Vagina (tissue), 2 donors: ENCODE data around the gene CEACAM1.
"Not testable (repeated sequence)": the region's sequence is repeated elsewhere in the genome, so short reads cannot be mapped to it uniquely, and the experiment has no call there.

ENCODE experiments used
- CTCF ChIP-seq, 3 experiments: fragments of 450-650 bp in 2 of 3; fragments of 200-600 bp in 1 of 3; sonication (generic) in 1 of 3; IDR thresholded peaks; one replicate each; pipeline ENCODE4 v1.5.1; 2017 to 2019; ENCODE audit warnings: antibody characterized with exemption in 3 of 3, mild to moderate bottlenecking in 2 of 3, moderate library complexity in 2 of 3
- POLR2A ChIP-seq, 2 donors: fragments of 450-650 bp; IDR thresholded peaks; one replicate each; pipeline ENCODE4 v1.6.1; 2017; ENCODE audit warnings: antibody characterized with exemption in 2 of 2, mild to moderate bottlenecking in 2 of 2, moderate library complexity in 2 of 2
- POLR2AphosphoS5 ChIP-seq, 2 donors: sonication (generic); formaldehyde crosslinking; IDR thresholded peaks; one replicate each; pipeline ENCODE4 v1.9.0; 2017; ENCODE audit warnings: antibody characterized with exemption in 2 of 2, mild to moderate bottlenecking in 2 of 2, low read depth in 1 of 2; ENCODE audit not compliant: insufficient read depth in 1 of 2

- TF ChIP-seq CTCF (IDR thresholded peaks at IDR 0.05); POLR2A (IDR thresholded peaks at IDR 0.05); POLR2AphosphoS5 (IDR thresholded peaks at IDR 0.05; ENCODE audit: insufficient read depth in 1 of 2, low read depth in 1 of 2): not testable (repeated sequence)
These were observed 27.0 kb downstream of the CEACAM1 start for GRCh38 chr19:42501243-42501642.
